GM12872 (cell line): Measurements from ENCODE around the gene MAML3.

Source experiments
- CTCF ChIP-seq: IDR thresholded peaks from 3 replicates; pipeline ENCODE4 v1.5.1; 2011; ENCODE audit warnings: low read depth, mild to moderate bottlenecking, low read length, moderate library complexity; ENCODE audit not compliant: insufficient read depth

The MAML3 gene

GRCh38 chr4:139943277-139943676 lies 210.7 kb downstream of the MAML3 start:
- no peak for TF ChIP-seq CTCF

GRCh38 chr4:139942241-139942640 lies 211.7 kb downstream of the MAML3 start:
- no peak for TF ChIP-seq CTCF

GRCh38 chr4:139940600-139940999 lies 213.4 kb downstream of the MAML3 start:
- no peak for TF ChIP-seq CTCF

GRCh38 chr4:139938414-139938813 lies 215.6 kb downstream of the MAML3 start:
- TF ChIP-seq CTCF, result no peak

- TF ChIP-seq CTCF, result no peak
Measured at GRCh38 chr4:139935911-139936310, 218.1 kb downstream of the MAML3 start.

- no peak for TF ChIP-seq CTCF
Measured at GRCh38 chr4:139934708-139935195, 219.2 kb downstream of the MAML3 start.

- TF ChIP-seq CTCF, result no peak
Measured at GRCh38 chr4:139934057-139934707, 219.8 kb downstream of the MAML3 start.
